WI38 (cell line): Measurements from ENCODE around the gene MOK.

Experiments used
- H3K4me3 ChIP-seq: 2 replicates; pipeline ENCODE4 v1.5.1; 2011; ENCODE audit warnings: low read depth, mild to moderate bottlenecking, control low read depth, low read length
- TF ChIP-seq, protein P1 (sequence below): IDR thresholded peaks from 2 replicates; pipeline ENCODE4 v1.5.1; 2012; ENCODE audit warnings: low read depth, mild to moderate bottlenecking, control low read depth, low read length

Gene MOK

GRCh38 chr14:102220031-102220430 is 84.9 kb downstream of the MOK start:
- TF ChIP-seq, protein P1, sequence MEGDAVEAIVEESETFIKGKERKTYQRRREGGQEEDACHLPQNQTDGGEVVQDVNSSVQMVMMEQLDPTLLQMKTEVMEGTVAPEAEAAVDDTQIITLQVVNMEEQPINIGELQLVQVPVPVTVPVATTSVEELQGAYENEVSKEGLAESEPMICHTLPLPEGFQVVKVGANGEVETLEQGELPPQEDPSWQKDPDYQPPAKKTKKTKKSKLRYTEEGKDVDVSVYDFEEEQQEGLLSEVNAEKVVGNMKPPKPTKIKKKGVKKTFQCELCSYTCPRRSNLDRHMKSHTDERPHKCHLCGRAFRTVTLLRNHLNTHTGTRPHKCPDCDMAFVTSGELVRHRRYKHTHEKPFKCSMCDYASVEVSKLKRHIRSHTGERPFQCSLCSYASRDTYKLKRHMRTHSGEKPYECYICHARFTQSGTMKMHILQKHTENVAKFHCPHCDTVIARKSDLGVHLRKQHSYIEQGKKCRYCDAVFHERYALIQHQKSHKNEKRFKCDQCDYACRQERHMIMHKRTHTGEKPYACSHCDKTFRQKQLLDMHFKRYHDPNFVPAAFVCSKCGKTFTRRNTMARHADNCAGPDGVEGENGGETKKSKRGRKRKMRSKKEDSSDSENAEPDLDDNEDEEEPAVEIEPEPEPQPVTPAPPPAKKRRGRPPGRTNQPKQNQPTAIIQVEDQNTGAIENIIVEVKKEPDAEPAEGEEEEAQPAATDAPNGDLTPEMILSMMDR: no peak
- no peak overlapping the region for H3K4me3 ChIP-seq

DNA sequence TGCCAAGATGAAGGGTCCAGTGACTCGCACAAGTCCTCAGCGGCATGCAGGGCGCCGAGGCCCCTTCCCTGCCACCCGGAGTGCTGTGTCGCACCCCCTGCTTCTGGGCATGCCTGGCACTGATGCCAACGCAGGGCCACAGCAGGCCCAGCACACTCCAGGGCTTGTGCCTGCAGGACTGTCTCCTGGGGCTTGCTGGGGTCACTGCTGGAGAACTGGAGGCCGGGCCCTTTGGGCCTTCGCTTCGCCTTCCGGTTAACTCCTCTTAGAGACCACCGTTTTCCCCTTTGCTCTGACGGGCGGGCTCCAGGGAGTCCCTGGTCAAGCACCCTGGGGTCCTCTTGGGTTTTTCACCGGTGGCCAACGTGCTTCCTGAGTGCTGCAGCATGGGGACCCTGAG is 85.6 kb downstream of the MOK start:
- no peak overlapping the region for H3K4me3 ChIP-seq
- TF ChIP-seq, protein P1: no peak

GRCh38 chr14:102218688-102219087 is 86.3 kb downstream of the MOK start:
- TF ChIP-seq, protein P1: no peak
- H3K4me3 ChIP-seq: no peak overlapping the region

GRCh38 chr14:102217987-102218421 is 87.0 kb downstream of the MOK start:
- TF ChIP-seq, protein P1: no peak
- no peak overlapping the region for H3K4me3 ChIP-seq

- TF ChIP-seq, protein P1: no peak
- H3K4me3 ChIP-seq: no peak overlapping the region
Measured at GRCh38 chr14:102217399-102217798, 87.6 kb downstream of the MOK start.

GRCh38 chr14:102215576-102216250 is 89.3 kb downstream of the MOK start:
- H3K4me3 ChIP-seq: no peak overlapping the region
- TF ChIP-seq, protein P1: no peak

GRCh38 chr14:102215071-102215470 is 89.9 kb downstream of the MOK start:
- no peak overlapping the region for H3K4me3 ChIP-seq
- TF ChIP-seq, protein P1: no peak
